Loucy (cell line): ENCODE results near the gene IDH2.

Experiments
- EZH2phosphoT487 ChIP-seq: fragments of 200-600 bp; IDR thresholded peaks from 2 replicates; pipeline ENCODE4 v1.6.1; 2018; ENCODE audit warnings: antibody characterized with exemption, mild to moderate bottlenecking, moderate library complexity, borderline replicate concordance
- TF ChIP-seq, protein P1 (sequence below): fragments of 200-600 bp; sonication (generic); conservative IDR thresholded peaks from 2 replicates; pipeline ENCODE4 v1.5.1; 2014; ENCODE audit warnings: mild to moderate bottlenecking, antibody characterized with exemption, low read length

DNA sequence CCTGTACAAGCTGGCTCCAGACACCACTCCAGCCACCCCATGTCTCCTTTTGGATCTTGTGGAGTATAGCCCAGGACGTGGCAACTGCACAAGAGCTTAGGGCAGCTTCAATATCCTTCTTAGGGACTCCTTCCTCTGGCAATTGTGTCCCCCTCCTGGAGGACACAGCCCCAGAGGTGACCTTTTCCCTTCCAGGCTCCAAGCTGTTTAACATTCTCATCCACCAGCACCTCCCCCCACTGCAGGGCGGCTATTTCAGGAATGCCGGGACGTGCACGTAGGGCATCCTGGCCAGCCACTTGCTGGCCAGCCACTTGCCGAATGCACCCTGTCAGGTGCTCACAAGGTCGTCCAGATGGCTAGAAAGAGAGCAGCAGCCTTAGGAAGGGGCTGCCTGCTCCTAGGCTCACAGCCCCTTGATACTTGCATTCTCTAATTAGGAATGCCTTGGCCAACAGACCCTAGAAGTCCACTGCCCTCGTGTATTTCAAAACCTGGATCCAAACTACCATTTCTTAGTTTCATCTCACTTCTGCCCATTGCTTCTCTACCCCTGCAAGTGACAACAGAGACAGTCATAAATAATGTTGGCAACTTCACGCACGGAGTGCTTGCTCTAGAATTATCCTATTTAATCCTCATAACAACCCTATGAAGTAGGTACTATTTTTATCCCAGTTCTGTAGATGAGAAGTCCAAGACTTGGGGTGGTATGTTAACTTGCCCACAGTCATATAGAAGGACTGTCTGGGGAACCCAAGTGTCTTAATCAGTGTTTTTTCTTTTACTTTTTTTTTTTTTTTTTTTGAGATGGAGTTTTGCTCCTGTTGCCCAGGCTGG is 24.5 kb upstream of the IDH2 start:
- TF ChIP-seq, protein P1, sequence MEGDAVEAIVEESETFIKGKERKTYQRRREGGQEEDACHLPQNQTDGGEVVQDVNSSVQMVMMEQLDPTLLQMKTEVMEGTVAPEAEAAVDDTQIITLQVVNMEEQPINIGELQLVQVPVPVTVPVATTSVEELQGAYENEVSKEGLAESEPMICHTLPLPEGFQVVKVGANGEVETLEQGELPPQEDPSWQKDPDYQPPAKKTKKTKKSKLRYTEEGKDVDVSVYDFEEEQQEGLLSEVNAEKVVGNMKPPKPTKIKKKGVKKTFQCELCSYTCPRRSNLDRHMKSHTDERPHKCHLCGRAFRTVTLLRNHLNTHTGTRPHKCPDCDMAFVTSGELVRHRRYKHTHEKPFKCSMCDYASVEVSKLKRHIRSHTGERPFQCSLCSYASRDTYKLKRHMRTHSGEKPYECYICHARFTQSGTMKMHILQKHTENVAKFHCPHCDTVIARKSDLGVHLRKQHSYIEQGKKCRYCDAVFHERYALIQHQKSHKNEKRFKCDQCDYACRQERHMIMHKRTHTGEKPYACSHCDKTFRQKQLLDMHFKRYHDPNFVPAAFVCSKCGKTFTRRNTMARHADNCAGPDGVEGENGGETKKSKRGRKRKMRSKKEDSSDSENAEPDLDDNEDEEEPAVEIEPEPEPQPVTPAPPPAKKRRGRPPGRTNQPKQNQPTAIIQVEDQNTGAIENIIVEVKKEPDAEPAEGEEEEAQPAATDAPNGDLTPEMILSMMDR = no peak
- TF ChIP-seq EZH2phosphoT487 = no peak
